Measurements from ENCODE around the gene FLRT1.

FLRT1 gene

GRCh38 chr11:64035576-64035975 lies at the start of gene FLRT1:
Gene FLRT1 (plus strand): TSS chr11:64035931. CDS start chr11:64116268, 80,337 bp downstream.
- Histone ChIP-seq H3K27ac (ENCODE audit: low read depth, low read length) (no peak within 1 kb of the TSS), H3K36me3 (ENCODE audit: control insufficient read depth, insufficient read depth, low read length) (no peaks in the 10 kb centered on the region), H3K4me1 (ENCODE audit: control insufficient read depth, insufficient read depth, low read length) (0 out of 2 replicates have a peak, but pooled peaks cover 11% of the 10 kb centered on the region), H3K27me3 (ENCODE audit: control insufficient read depth, insufficient read depth, low read length) (peaks cover 94% of the 10 kb centered on the region), H3K4me3 (ENCODE audit: low read depth, low read length) (peak within 1 kb of the TSS; percentile 57), H3K9me3 (ENCODE audit: control insufficient read depth, insufficient read depth, low read length) (no peaks in the 10 kb centered on the region), H3K9ac (ENCODE audit: low read depth, low read length) (no peak within 1 kb of the TSS)

GRCh38 chr11:63986156-63986931 lies 49.4 kb upstream of the FLRT1 start, which contains the start of gene OTUB1:
Gene OTUB1 (plus strand): TSS chr11:63986438. CDS start chr11:63986457, 19 bp downstream.
- Histone ChIP-seq H3K4me3 (ENCODE audit: low read depth, low read length) (peak within 1 kb of the TSS; percentile 99), H3K9ac (ENCODE audit: low read depth, low read length) (peak within 1 kb of the TSS; percentile 98), H3K9me3 (ENCODE audit: control insufficient read depth, insufficient read depth, low read length) (no peaks in the 10 kb centered on the region), H3K27ac (ENCODE audit: low read depth, low read length) (peak within 1 kb of the TSS; percentile 99), H3K27me3 (ENCODE audit: control insufficient read depth, insufficient read depth, low read length) (no peaks in the 10 kb centered on the region), H3K4me1 (ENCODE audit: control insufficient read depth, insufficient read depth, low read length) (peaks cover 19% of the 10 kb centered on the region), H3K36me3 (ENCODE audit: control insufficient read depth, insufficient read depth, low read length) (peaks cover 36% of the 10 kb centered on the region)

GRCh38 chr11:63986932-63987513 lies 48.7 kb upstream of the FLRT1 start:
- Histone ChIP-seq H3K4me1 (ENCODE audit: control insufficient read depth, insufficient read depth, low read length) (peaks cover 19% of the 10 kb centered on the region), H3K9me3 (ENCODE audit: control insufficient read depth, insufficient read depth, low read length) (no peaks in the 10 kb centered on the region), H3K4me3 (ENCODE audit: low read depth, low read length) (peak overlapping the region; percentile 99), H3K36me3 (ENCODE audit: control insufficient read depth, insufficient read depth, low read length) (peaks cover 43% of the 10 kb centered on the region), H3K9ac (ENCODE audit: low read depth, low read length) (peak overlapping the region; percentile 98), H3K27me3 (ENCODE audit: control insufficient read depth, insufficient read depth, low read length) (no peaks in the 10 kb centered on the region), H3K27ac (ENCODE audit: low read depth, low read length) (peak overlapping the region; percentile 99)

- Histone ChIP-seq H3K27ac (ENCODE audit: low read depth, low read length) (no peak overlapping the region), H3K4me1 (ENCODE audit: control insufficient read depth, insufficient read depth, low read length) (peaks cover 12% of the 10 kb centered on the region), H3K9me3 (ENCODE audit: control insufficient read depth, insufficient read depth, low read length) (no peaks in the 10 kb centered on the region), H3K36me3 (ENCODE audit: control insufficient read depth, insufficient read depth, low read length) (peaks cover 73% of the 10 kb centered on the region), H3K27me3 (ENCODE audit: control insufficient read depth, insufficient read depth, low read length) (no peaks in the 10 kb centered on the region), H3K9ac (ENCODE audit: low read depth, low read length) (no peak overlapping the region), H3K4me3 (ENCODE audit: low read depth, low read length) (no peak overlapping the region)
Measured at GRCh38 chr11:63991558-63991957, 44.2 kb upstream of the FLRT1 start.

- H3K27ac ChIP-seq (ENCODE audit: low read depth, low read length) = no peak overlapping the region
- H3K9ac ChIP-seq (ENCODE audit: low read depth, low read length) = no peak overlapping the region
- peaks cover 3% of the 10 kb centered on the region; the same call in 1 of the 2 replicates for H3K4me1 ChIP-seq (ENCODE audit: control insufficient read depth, insufficient read depth, low read length)
- no peaks in the 10 kb centered on the region for H3K27me3 ChIP-seq (ENCODE audit: control insufficient read depth, insufficient read depth, low read length)
- H3K36me3 ChIP-seq (ENCODE audit: control insufficient read depth, insufficient read depth, low read length) = peaks cover 80% of the 10 kb centered on the region
- no peaks in the 10 kb centered on the region for H3K9me3 ChIP-seq (ENCODE audit: control insufficient read depth, insufficient read depth, low read length)
- no peak overlapping the region for H3K4me3 ChIP-seq (ENCODE audit: low read depth, low read length)
Measured at GRCh38 chr11:63993100-63993499, 42.6 kb upstream of the FLRT1 start.

- H3K4me1 ChIP-seq (ENCODE audit: control insufficient read depth, insufficient read depth, low read length) = peaks cover 8% of the 10 kb centered on the region; the same call in 1 of the 2 replicates
- H3K9ac ChIP-seq (ENCODE audit: low read depth, low read length) = no peak overlapping the region
- peaks cover 72% of the 10 kb centered on the region for H3K36me3 ChIP-seq (ENCODE audit: control insufficient read depth, insufficient read depth, low read length)
- H3K9me3 ChIP-seq (ENCODE audit: control insufficient read depth, insufficient read depth, low read length) = no peaks in the 10 kb centered on the region
- no peak overlapping the region for H3K4me3 ChIP-seq (ENCODE audit: low read depth, low read length)
- H3K27me3 ChIP-seq (ENCODE audit: control insufficient read depth, insufficient read depth, low read length) = no peaks in the 10 kb centered on the region
- no peak overlapping the region for H3K27ac ChIP-seq (ENCODE audit: low read depth, low read length)
Measured at GRCh38 chr11:63993993-63994392, 41.7 kb upstream of the FLRT1 start.

GRCh38 chr11:63996512-63996911 lies 39.2 kb upstream of the FLRT1 start:
- Histone ChIP-seq H3K27me3 (ENCODE audit: control insufficient read depth, insufficient read depth, low read length) (peaks cover 9% of the 10 kb centered on the region), H3K27ac (ENCODE audit: low read depth, low read length) (no peak overlapping the region), H3K36me3 (ENCODE audit: control insufficient read depth, insufficient read depth, low read length) (peaks cover 51% of the 10 kb centered on the region), H3K4me1 (ENCODE audit: control insufficient read depth, insufficient read depth, low read length) (peaks cover 8% of the 10 kb centered on the region; the same call in 1 of the 2 replicates), H3K9me3 (ENCODE audit: control insufficient read depth, insufficient read depth, low read length) (no peaks in the 10 kb centered on the region), H3K4me3 (ENCODE audit: low read depth, low read length) (no peak overlapping the region), H3K9ac (ENCODE audit: low read depth, low read length) (no peak overlapping the region)

- Histone ChIP-seq H3K9me3 (ENCODE audit: control insufficient read depth, insufficient read depth, low read length) (no peaks in the 10 kb centered on the region), H3K9ac (ENCODE audit: low read depth, low read length) (no peak overlapping the region), H3K4me1 (ENCODE audit: control insufficient read depth, insufficient read depth, low read length) (peaks cover 8% of the 10 kb centered on the region; the same call in 1 of the 2 replicates), H3K27ac (ENCODE audit: low read depth, low read length) (no peak overlapping the region), H3K4me3 (ENCODE audit: low read depth, low read length) (no peak overlapping the region), H3K27me3 (ENCODE audit: control insufficient read depth, insufficient read depth, low read length) (peaks cover 16% of the 10 kb centered on the region), H3K36me3 (ENCODE audit: control insufficient read depth, insufficient read depth, low read length) (peaks cover 44% of the 10 kb centered on the region)
Measured at GRCh38 chr11:63997104-63997700, 38.5 kb upstream of the FLRT1 start.

GRCh38 chr11:63997801-63998337 lies 37.9 kb upstream of the FLRT1 start:
- Histone ChIP-seq H3K4me1 (ENCODE audit: control insufficient read depth, insufficient read depth, low read length) (peaks cover 8% of the 10 kb centered on the region; the same call in 1 of the 2 replicates), H3K4me3 (ENCODE audit: low read depth, low read length) (no peak overlapping the region), H3K27ac (ENCODE audit: low read depth, low read length) (no peak overlapping the region), H3K36me3 (ENCODE audit: control insufficient read depth, insufficient read depth, low read length) (peaks cover 44% of the 10 kb centered on the region), H3K9me3 (ENCODE audit: control insufficient read depth, insufficient read depth, low read length) (no peaks in the 10 kb centered on the region), H3K27me3 (ENCODE audit: control insufficient read depth, insufficient read depth, low read length) (peaks cover 22% of the 10 kb centered on the region), H3K9ac (ENCODE audit: low read depth, low read length) (no peak overlapping the region)

- peaks cover 37% of the 10 kb centered on the region for H3K36me3 ChIP-seq (ENCODE audit: control insufficient read depth, insufficient read depth, low read length)
Measured at GRCh38 chr11:63998558-63999348, 37.0 kb upstream of the FLRT1 start.

More at GRCh38 chr11:63998558-63999348, 37.0 kb upstream of the FLRT1 start:
- Histone ChIP-seq H3K27ac (ENCODE audit: low read depth, low read length) (peak overlapping the region; percentile 35), H3K9ac (ENCODE audit: low read depth, low read length) (0 out of 2 replicates have a peak overlapping the region, but pooled peaks have one; percentile 1), H3K9me3 (ENCODE audit: control insufficient read depth, insufficient read depth, low read length) (no peaks in the 10 kb centered on the region), H3K4me1 (ENCODE audit: control insufficient read depth, insufficient read depth, low read length) (peaks cover 8% of the 10 kb centered on the region; the same call in 1 of the 2 replicates), H3K27me3 (ENCODE audit: control insufficient read depth, insufficient read depth, low read length) (peaks cover 22% of the 10 kb centered on the region), H3K4me3 (ENCODE audit: low read depth, low read length) (peak overlapping the region; percentile 69)

Measured in HUES48 (cell line).